OCI-LY7 (cell line): ENCODE results near the gene NPY. TPM values are rescaled to one million over a fixed set of nuclear protein-coding genes. Genes with fewer than 3 reads are reported as not detected.
A peak's percentile ranks its signal among the peaks of the same experiment; 100 is the strongest.

Source experiments
- BruUV-seq: library from RNA; stranded (reverse); fragments of 400-500 nt; replicated peaks from 2 replicates; lab custom pipeline; 2021; lab: Mats Ljungman, UMichigan
- CTCF ChIA-PET: fragments of 300-600 bp; sonication (Branson Sonifier 250); formaldehyde crosslinking; loops from one replicate; lab custom pipeline; 2022; ENCODE audit warnings: antibody characterized with exemption; ENCODE audit not compliant: unreplicated experiment; lab: Charles Lee
- POLR2A ChIA-PET: fragments of 300-600 bp; sonication (Branson Sonifier 250); formaldehyde crosslinking; loops from one replicate; lab custom pipeline; 2022; ENCODE audit warnings: antibody characterized with exemption; lab: Charles Lee
- DNase-seq: peaks from one replicate; pipeline ENCODE4 v3.0.0-alpha.2; 2015; ENCODE audit warnings: low spot score
- H2AFZ ChIP-seq: fragments of 200-600 bp; sonication (generic), shearing (Covaris generic); 2 replicates; pipeline ENCODE4 v1.6.1; 2014; ENCODE audit warnings: mild to moderate bottlenecking, antibody characterized with exemption, low read length, moderate library complexity
- H3K27ac ChIP-seq: fragments of 200-600 bp; sonication (generic); 2 replicates; pipeline ENCODE4 v1.5.1; 2014; ENCODE audit warnings: mixed run types, low read depth, mild to moderate bottlenecking, moderate library complexity, low read length, inconsistent platforms; ENCODE audit not compliant: poor library complexity, severe bottlenecking
- H3K36me3 ChIP-seq: fragments of 200-600 bp; sonication (generic); 2 replicates; pipeline ENCODE4 v1.6.1; 2014; ENCODE audit warnings: mild to moderate bottlenecking, antibody characterized with exemption, low read length, moderate library complexity, mixed read lengths; ENCODE audit not compliant: insufficient read depth
- H3K4me1 ChIP-seq: fragments of 200-600 bp; sonication (generic); 2 replicates; pipeline ENCODE4 v1.5.1; 2014; ENCODE audit warnings: mild to moderate bottlenecking, low read length; ENCODE audit not compliant: insufficient read depth, poor library complexity, severe bottlenecking
- H3K4me2 ChIP-seq: fragments of 200-600 bp; sonication (generic); 2 replicates; pipeline ENCODE4 v1.6.1; 2014; ENCODE audit warnings: mild to moderate bottlenecking, low read length
- H3K4me3 ChIP-seq: fragments of 200-600 bp; sonication (generic); 2 replicates; pipeline ENCODE4 v1.5.1; 2014; ENCODE audit warnings: mild to moderate bottlenecking, low read depth, low read length; ENCODE audit not compliant: poor library complexity, severe bottlenecking
- H3K79me2 ChIP-seq: fragments of 200-600 bp; sonication (generic); 2 replicates; pipeline ENCODE4 v1.6.1; 2016; ENCODE audit warnings: low read depth, mild to moderate bottlenecking, low read length, moderate library complexity, mixed read lengths; ENCODE audit not compliant: insufficient read depth
- H3K9me2 ChIP-seq: fragments of 200-600 bp; sonication (generic); 2 replicates; pipeline ENCODE4 v1.6.1; 2016; ENCODE audit warnings: mild to moderate bottlenecking, low read length, mixed read lengths; ENCODE audit not compliant: insufficient read depth
- H3K9me3 ChIP-seq: fragments of 200-600 bp; sonication (generic); 2 replicates; pipeline ENCODE4 v1.6.1; 2014; ENCODE audit warnings: mild to moderate bottlenecking, mixed run types, low read length, mixed read lengths
- H4K20me1 ChIP-seq: fragments of 200-600 bp; sonication (generic); 2 replicates; pipeline ENCODE4 v1.6.1; 2014; ENCODE audit warnings: mild to moderate bottlenecking, antibody characterized with exemption, low read length, moderate library complexity, mixed read lengths; ENCODE audit not compliant: insufficient read depth
- EZH2phosphoT487 ChIP-seq: fragments of 200-600 bp; sonication (generic); IDR thresholded peaks from 2 replicates; pipeline ENCODE4 v1.6.1; 2018; ENCODE audit warnings: low read depth, borderline replicate concordance, mild to moderate bottlenecking, mixed run types, antibody characterized with exemption, low read length, moderate library complexity, mixed read lengths
- intact Hi-C: fragments of 100-400 bp; cut with micrococcal nuclease; formaldehyde crosslinking; loops from one replicate; pipeline ENCODE4 v1.10.0; 2022; ENCODE audit not compliant: unreplicated experiment
- total RNA-seq, 2 experiments: library from RNA; depleted of rRNA in 1 of 2; stranded (reverse); fragments of >200 nt in 1 of 2; shearing (Covaris generic) in 1 of 2; gene quantifications; 2 replicates each; pipeline ENCODE4 v1.2.3, GENCODE V29; 2014 to 2022
- TF ChIP-seq, protein P1 (sequence below): fragments of 200-600 bp; sonication (generic); conservative IDR thresholded peaks from 2 replicates; pipeline ENCODE4 v1.5.1; 2014; ENCODE audit warnings: mild to moderate bottlenecking, antibody characterized with exemption, low read length, moderate library complexity, mixed read lengths

Gene NPY
- total RNA-seq, 2 experiments from 2014 or later, result not detected

DNA sequence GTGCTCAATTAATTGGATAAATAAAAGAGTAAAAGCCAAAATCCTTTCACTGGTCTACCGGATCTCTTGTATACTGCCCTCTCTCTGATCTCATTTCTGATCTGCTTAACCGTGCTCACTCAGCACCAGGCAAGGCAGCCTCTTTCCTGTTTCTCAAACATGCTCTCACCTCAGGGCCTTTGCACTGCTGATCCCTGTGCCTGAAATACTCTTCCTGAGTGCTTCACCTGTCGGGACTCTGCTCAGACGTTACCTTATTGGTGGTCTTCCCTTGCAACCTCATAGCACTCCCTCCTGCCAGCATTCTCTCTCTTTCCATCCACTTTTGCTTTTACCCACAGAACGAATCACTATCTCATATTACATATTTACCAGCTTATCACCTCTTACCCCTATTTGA, 55.6 kb downstream of the NPY start:
- peaks cover 14% of the 10 kb centered on the region for H3K4me1 ChIP-seq
- DNase-seq, result no peak
- H3K27ac ChIP-seq, result no peak overlapping the region
- TF ChIP-seq, protein P1, sequence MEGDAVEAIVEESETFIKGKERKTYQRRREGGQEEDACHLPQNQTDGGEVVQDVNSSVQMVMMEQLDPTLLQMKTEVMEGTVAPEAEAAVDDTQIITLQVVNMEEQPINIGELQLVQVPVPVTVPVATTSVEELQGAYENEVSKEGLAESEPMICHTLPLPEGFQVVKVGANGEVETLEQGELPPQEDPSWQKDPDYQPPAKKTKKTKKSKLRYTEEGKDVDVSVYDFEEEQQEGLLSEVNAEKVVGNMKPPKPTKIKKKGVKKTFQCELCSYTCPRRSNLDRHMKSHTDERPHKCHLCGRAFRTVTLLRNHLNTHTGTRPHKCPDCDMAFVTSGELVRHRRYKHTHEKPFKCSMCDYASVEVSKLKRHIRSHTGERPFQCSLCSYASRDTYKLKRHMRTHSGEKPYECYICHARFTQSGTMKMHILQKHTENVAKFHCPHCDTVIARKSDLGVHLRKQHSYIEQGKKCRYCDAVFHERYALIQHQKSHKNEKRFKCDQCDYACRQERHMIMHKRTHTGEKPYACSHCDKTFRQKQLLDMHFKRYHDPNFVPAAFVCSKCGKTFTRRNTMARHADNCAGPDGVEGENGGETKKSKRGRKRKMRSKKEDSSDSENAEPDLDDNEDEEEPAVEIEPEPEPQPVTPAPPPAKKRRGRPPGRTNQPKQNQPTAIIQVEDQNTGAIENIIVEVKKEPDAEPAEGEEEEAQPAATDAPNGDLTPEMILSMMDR, result no peak
- no peak for TF ChIP-seq EZH2phosphoT487
- no peaks in the 10 kb centered on the region for H4K20me1 ChIP-seq
- H3K4me3 ChIP-seq, result no peak overlapping the region
- ChIA-PET CTCF (interaction anchor here (0.6 kb wide), 2 partner anchors 785 to 1247 kb away, joined by 3 to 6 read pairs; no protein-coding TSS in a partner anchor), POLR2A (interaction anchor here (1.3 to 1.5 kb wide), 2 partner anchors 15 to 18 kb away, joined by 3 to 4 read pairs; no protein-coding TSS in a partner anchor)
- no peaks in the 10 kb centered on the region for H3K9me2 ChIP-seq
- no peaks in the 10 kb centered on the region for H3K9me3 ChIP-seq
- no peak overlapping the region for H2AFZ ChIP-seq
- no TSS peak for BruUV-seq
- no peak overlapping the region for H3K4me2 ChIP-seq
- no peaks in the 10 kb centered on the region for H3K36me3 ChIP-seq
- intact Hi-C loops, result no loop called here
- no peaks in the 10 kb centered on the region for H3K79me2 ChIP-seq

DNA sequence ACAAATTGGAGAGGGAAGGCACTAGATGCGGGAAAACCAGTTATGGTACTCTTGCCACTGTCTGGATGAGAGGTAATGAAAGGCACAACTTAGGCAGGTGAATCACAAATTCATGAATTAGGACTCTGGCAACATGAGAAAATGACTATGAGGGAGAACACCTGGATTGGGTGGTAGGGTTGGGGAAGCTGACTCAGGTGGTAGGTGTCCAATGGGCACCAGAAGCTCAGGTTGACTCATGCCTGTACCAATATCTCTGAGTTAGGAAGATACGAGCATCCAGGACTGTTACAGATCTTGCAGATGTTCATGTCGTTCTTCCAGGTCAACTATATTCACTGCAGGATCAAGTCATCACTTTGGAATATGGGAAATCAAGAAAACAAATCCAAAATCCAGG, 56.7 kb downstream of the NPY start:
- Histone ChIP-seq H3K27ac (no peak overlapping the region), H3K4me2 (no peak overlapping the region), H4K20me1 (no peaks in the 10 kb centered on the region), H3K9me2 (no peaks in the 10 kb centered on the region), H3K36me3 (no peaks in the 10 kb centered on the region), H3K79me2 (no peaks in the 10 kb centered on the region), H2AFZ (0 out of 2 replicates have a peak overlapping the region, but pooled peaks have one; percentile 3), H3K4me1 (peaks cover 14% of the 10 kb centered on the region), H3K4me3 (no peak overlapping the region), H3K9me3 (no peaks in the 10 kb centered on the region)
- no peak for DNase-seq
- BruUV-seq, result no TSS peak
- ChIA-PET POLR2A (interaction anchor here (0.6 to 1.5 kb wide), 8 partner anchors 12 to 149 kb away, joined by 3 to 5 read pairs (median 3); no protein-coding TSS in a partner anchor), CTCF (no interaction called here)
- TF ChIP-seq, protein P1, result no peak
- no peak for TF ChIP-seq EZH2phosphoT487
- intact Hi-C loops, result no loop called here
